Measurements from ENCODE around the gene NOP9. TPM values are rescaled to one million over a fixed set of nuclear protein-coding genes. Genes with fewer than 3 reads are reported as not detected.

Gene NOP9
- total RNA-seq, 1 donor from 2014 or later, result 33.5 TPM

GRCh38 chr14:24309538-24310264 lies 10.1 kb downstream of the NOP9 start, which contains the start of gene LTB4R2:
TSS of gene LTB4R2 (plus strand) at chr14:24310140. CDS start at chr14:24310665, 525 bp downstream.
- intact Hi-C loops (cut with DNase I), result loop anchor here (2.0 kb wide), 1 partner anchor 67 kb away; the partner anchor contains the start of gene TINF2
- Histone ChIP-seq H3K9me3 (no peaks in the 10 kb centered on the region), H3K4me1 (peaks cover 8 to 14% of the 10 kb centered on the region in 2 donors), H3K27ac (peak within 1 kb of the TSS; percentile 65 to 68), H3K4me3 (peak within 1 kb of the TSS; percentile 61 to 68), H3K27me3 (no peaks in the 10 kb centered on the region), H3K36me3 (peaks cover 22 to 24% of the 10 kb centered on the region in 2 donors)
- DNase-seq (ENCODE audit: low spot score in 2 of 2), result no peak
- TF ChIP-seq, protein P1, sequence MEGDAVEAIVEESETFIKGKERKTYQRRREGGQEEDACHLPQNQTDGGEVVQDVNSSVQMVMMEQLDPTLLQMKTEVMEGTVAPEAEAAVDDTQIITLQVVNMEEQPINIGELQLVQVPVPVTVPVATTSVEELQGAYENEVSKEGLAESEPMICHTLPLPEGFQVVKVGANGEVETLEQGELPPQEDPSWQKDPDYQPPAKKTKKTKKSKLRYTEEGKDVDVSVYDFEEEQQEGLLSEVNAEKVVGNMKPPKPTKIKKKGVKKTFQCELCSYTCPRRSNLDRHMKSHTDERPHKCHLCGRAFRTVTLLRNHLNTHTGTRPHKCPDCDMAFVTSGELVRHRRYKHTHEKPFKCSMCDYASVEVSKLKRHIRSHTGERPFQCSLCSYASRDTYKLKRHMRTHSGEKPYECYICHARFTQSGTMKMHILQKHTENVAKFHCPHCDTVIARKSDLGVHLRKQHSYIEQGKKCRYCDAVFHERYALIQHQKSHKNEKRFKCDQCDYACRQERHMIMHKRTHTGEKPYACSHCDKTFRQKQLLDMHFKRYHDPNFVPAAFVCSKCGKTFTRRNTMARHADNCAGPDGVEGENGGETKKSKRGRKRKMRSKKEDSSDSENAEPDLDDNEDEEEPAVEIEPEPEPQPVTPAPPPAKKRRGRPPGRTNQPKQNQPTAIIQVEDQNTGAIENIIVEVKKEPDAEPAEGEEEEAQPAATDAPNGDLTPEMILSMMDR (IDR thresholded peaks at IDR 0.05), result no peak

DNA sequence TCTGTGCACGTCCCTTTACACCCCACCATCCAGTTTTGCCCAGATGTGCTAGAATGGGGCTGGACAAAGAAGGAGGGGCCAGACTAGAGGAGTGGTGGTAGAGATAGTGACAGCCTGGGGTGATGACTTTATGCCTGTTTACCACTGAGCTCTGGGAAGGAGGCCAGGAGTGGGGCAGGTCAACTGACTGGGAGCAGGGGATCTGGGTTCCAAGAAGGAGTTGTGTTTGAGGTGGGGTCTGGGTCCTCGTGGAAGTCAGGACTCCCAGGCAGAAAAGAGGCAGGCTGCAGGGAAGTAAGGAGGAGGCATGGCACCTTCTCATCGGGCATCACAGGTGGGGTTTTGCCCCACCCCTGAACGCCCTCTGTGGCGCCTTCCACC lies 10.6 kb downstream of the NOP9 start:
- no peak for DNase-seq (ENCODE audit: low spot score in 2 of 2)
- peaks cover 8 to 14% of the 10 kb centered on the region in 2 donors for H3K4me1 ChIP-seq
- H3K27me3 ChIP-seq, result no peaks in the 10 kb centered on the region
- H3K4me3 ChIP-seq, result peak overlapping the region; percentile 61 to 68
- H3K27ac ChIP-seq, result peak overlapping the region; percentile 65 to 68
- H3K9me3 ChIP-seq, result no peaks in the 10 kb centered on the region
- TF ChIP-seq, protein P1 (IDR thresholded peaks at IDR 0.05), result no peak
- intact Hi-C loops (cut with DNase I), result no loop called here
- peaks cover 16 to 19% of the 10 kb centered on the region in 2 donors for H3K36me3 ChIP-seq

- intact Hi-C loops (cut with DNase I), result loop anchor here (1.0 kb wide), 1 partner anchor 11 kb away; no protein-coding TSS in a partner anchor
- H3K4me3 ChIP-seq, result peak within 1 kb of the TSS; percentile 61 to 68
- peak within 1 kb of the TSS; percentile 65 to 68 for H3K27ac ChIP-seq
- H3K36me3 ChIP-seq, result peaks cover 10 to 12% of the 10 kb centered on the region in 2 donors
- peak in 1 of 2 donors; percentile 81 for DNase-seq (ENCODE audit: low spot score in 2 of 2)
- H3K4me1 ChIP-seq, result peaks cover 8 to 14% of the 10 kb centered on the region in 2 donors
- H3K27me3 ChIP-seq, result no peaks in the 10 kb centered on the region
- H3K9me3 ChIP-seq, result no peaks in the 10 kb centered on the region
- TF ChIP-seq, protein P1 (IDR thresholded peaks at IDR 0.05), result peak in 2 of 3 experiments; percentile 21 to 52
These were observed 11.3 kb downstream of the NOP9 start, which contains the start of gene LTB4R for GRCh38 chr14:24310646-24311604. TSS of gene LTB4R (plus strand) at chr14:24311502. CDS start at chr14:24315652, 4,150 bp downstream.

- peaks cover 0 to 1% of the 10 kb centered on the region in 2 donors for H3K36me3 ChIP-seq
- peak overlapping the region; percentile 65 to 68 for H3K27ac ChIP-seq
- H3K9me3 ChIP-seq, result no peaks in the 10 kb centered on the region
- H3K4me3 ChIP-seq, result peak overlapping the region; percentile 61 to 68
- intact Hi-C loops (cut with DNase I), result loop anchor here (1.0 kb wide), 1 partner anchor 12 kb away; no protein-coding TSS in a partner anchor
- peaks cover 8 to 20% of the 10 kb centered on the region in 2 donors for H3K4me1 ChIP-seq
- TF ChIP-seq, protein P1 (IDR thresholded peaks at IDR 0.05), result no peak
- DNase-seq (ENCODE audit: low spot score in 2 of 2), result no peak
- H3K27me3 ChIP-seq, result peaks cover 4% of the 10 kb centered on the region
These were observed 12.4 kb downstream of the NOP9 start for GRCh38 chr14:24311837-24312615.
